HepG2 (cell line): ENCODE results near the gene IGFBP7. TPM values are rescaled to one million over a fixed set of nuclear protein-coding genes. Genes with fewer than 3 reads are reported as not detected.

Experiments
- ATAC-seq: fragments of 200-7000 bp; cut with Tn5 transposase; 3 replicates; pipeline ENCODE4 v1.9.1; 2020; ENCODE audit warnings: mild to moderate bottlenecking, moderate library complexity
- BruUV-seq: library from RNA; stranded (reverse); fragments of 400-500 nt; replicated peaks from 2 replicates; lab custom pipeline; 2021; lab: Mats Ljungman, UMichigan
- CTCF ChIA-PET: fragments of 300-600 bp; formaldehyde crosslinking; extraction: SDS; loops from one replicate; lab custom pipeline; 2021; ENCODE audit warnings: low total read pairs, inconsistent platforms, low intra/inter-chr PET ratio; lab: Yijun Ruan, JAX
- POLR2A ChIA-PET: fragments of 350-600 bp; sonication (Branson Sonifier 250); formaldehyde crosslinking; loops from one replicate; lab custom pipeline; 2020; ENCODE audit warnings: antibody characterized with exemption, inconsistent platforms; lab: Yijun Ruan, JAX
- DNase-seq: peaks from one replicate; pipeline ENCODE4 v3.0.0-alpha.2; 2015; ENCODE audit warnings: low spot score
- FAIRE-seq: peaks from 3 replicates; lab custom pipeline; 2011; peaks lifted over from hg19 to GRCh38; lab: Jason Lieb, UNC
- H2AFZ ChIP-seq: one replicate; pipeline ENCODE4 v1.6.1; 2011; ENCODE audit warnings: low read length, inconsistent platforms
- H3K27ac ChIP-seq: fragments of 300-600 bp; 3 replicates; pipeline ENCODE4 v1.8.0; 2011; ENCODE audit warnings: mixed run types, mild to moderate bottlenecking, mixed read lengths, low read length, inconsistent platforms; ENCODE audit not compliant: insufficient read depth; ENCODE audit errors: extremely low read length
- H3K27me3 ChIP-seq, 2 experiments: fragments of 200-600 bp in 1 of 2; 2 replicates in 1 of 2; 3 replicates in 1 of 2; pipeline versions ENCODE4 v1.6.0 to v1.8.0; 2011; ENCODE audit warnings: low read length in 2 of 2, mild to moderate bottlenecking in 2 of 2, moderate library complexity in 2 of 2, inconsistent platforms in 1 of 2; ENCODE audit not compliant: insufficient read depth in 2 of 2, control insufficient read depth in 1 of 2
- H3K36me3 ChIP-seq, 2 experiments: fragments of 200-600 bp in 1 of 2; replicated peaks in 1 of 2; 2 replicates in 1 of 2; 3 replicates in 1 of 2; pipeline versions ENCODE4 v1.5.1 to v1.8.0; 2011; ENCODE audit warnings: low read length in 2 of 2, inconsistent platforms in 1 of 2; ENCODE audit not compliant: insufficient read depth in 2 of 2, control insufficient read depth in 1 of 2
- H3K4me1 ChIP-seq: 2 replicates; pipeline ENCODE4 v1.5.1; 2012; ENCODE audit warnings: low read length, inconsistent platforms; ENCODE audit not compliant: insufficient read depth
- H3K4me2 ChIP-seq: 2 replicates; pipeline ENCODE4 v1.6.0; 2011; ENCODE audit warnings: low read depth, low read length, inconsistent platforms
- H3K4me3 ChIP-seq, 3 experiments: fragments of 200-600 bp in 1 of 3; sonication (generic), shearing (Covaris generic) in 1 of 3; replicated peaks in 1 of 3; 2 replicates each; pipeline ENCODE4 v1.5.1; 2011 to 2016; ENCODE audit warnings: low read length in 3 of 3, inconsistent platforms in 2 of 3, low read depth in 2 of 3, mild to moderate bottlenecking in 2 of 3, control low read depth in 1 of 3, mixed read lengths in 1 of 3; ENCODE audit not compliant: insufficient read depth in 1 of 3
- H3K79me2 ChIP-seq: one replicate; pipeline ENCODE4 v1.6.1; 2011; ENCODE audit warnings: low read length, inconsistent platforms; ENCODE audit not compliant: insufficient read depth
- H3K9ac ChIP-seq: 2 replicates; pipeline ENCODE4 v1.6.0; 2011; ENCODE audit warnings: mild to moderate bottlenecking, low read depth, low read length, inconsistent platforms; ENCODE audit not compliant: insufficient read depth
- H3K9me3 ChIP-seq: 2 replicates; pipeline ENCODE4 v1.5.1; 2012; ENCODE audit warnings: mild to moderate bottlenecking, low read length
- H4K20me1 ChIP-seq: 2 replicates; pipeline ENCODE4 v1.6.0; 2011; ENCODE audit warnings: inconsistent platforms, mild to moderate bottlenecking, low read length, moderate library complexity; ENCODE audit not compliant: insufficient read depth
- CEBPB ChIP-seq: IDR thresholded peaks from 2 replicates; pipeline ENCODE4 v1.6.1; 2011; ENCODE audit warnings: low read depth, low read length, improper control_type of control experiment, borderline replicate concordance
- DNMT3B ChIP-seq: conservative IDR thresholded peaks from 2 replicates; pipeline ENCODE4 v1.6.1; 2016; ENCODE audit warnings: missing biosample characterization, control low read depth
- GATA4 ChIP-seq: sonication (generic); IDR thresholded peaks from 2 replicates; pipeline ENCODE4 v1.6.1; 2016; ENCODE audit warnings: antibody characterized with exemption, low read depth, borderline replicate concordance
- KDM2A ChIP-seq: sonication (generic); formaldehyde crosslinking; IDR thresholded peaks from 2 replicates; pipeline ENCODE4 v1.4.0; 2020; ENCODE audit warnings: low read depth, missing genetic modification reagents, borderline replicate concordance
- MXD4 ChIP-seq: IDR thresholded peaks from 2 replicates; pipeline ENCODE4 v1.6.1; 2016; ENCODE audit warnings: mild to moderate bottlenecking, missing biosample characterization, missing genetic modification reagents
- ZFP37 ChIP-seq: sonication (generic); formaldehyde crosslinking; IDR thresholded peaks from 2 replicates; pipeline ENCODE4 v1.4.0; 2020; ENCODE audit warnings: missing genetic modification reagents, borderline replicate concordance
- ZFP41 ChIP-seq: sonication (generic); formaldehyde crosslinking; IDR thresholded peaks from 2 replicates; pipeline ENCODE4 v1.4.0; 2020; ENCODE audit warnings: mild to moderate bottlenecking, missing genetic modification reagents, borderline replicate concordance
- ZFYVE20 ChIP-seq: sonication (generic); formaldehyde crosslinking; IDR thresholded peaks from 2 replicates; pipeline ENCODE4 v1.8.0; 2023; ENCODE audit warnings: low read depth, mild to moderate bottlenecking, moderate library complexity, missing genetic modification reagents, borderline replicate concordance
- ZKSCAN5 ChIP-seq: sonication (generic); formaldehyde crosslinking; IDR thresholded peaks from 2 replicates; pipeline ENCODE4 v1.5.1; 2020; ENCODE audit warnings: mild to moderate bottlenecking, missing genetic modification reagents
- ZMYM2 ChIP-seq: sonication (generic); formaldehyde crosslinking; IDR thresholded peaks from 2 replicates; pipeline ENCODE4 v1.8.0; 2022; ENCODE audit warnings: mild to moderate bottlenecking, missing genetic modification reagents
- ZNF329 ChIP-seq: sonication (generic); formaldehyde crosslinking; IDR thresholded peaks from 2 replicates; pipeline ENCODE4 v1.9.0; 2021; ENCODE audit warnings: low read depth, mild to moderate bottlenecking, missing genetic modification reagents
- WGBS: methylation state at CpG from one replicate; pipeline ENCODE4 v1.1.6; 2017; ENCODE audit warnings: low lambda C conversion rate; 5-methylcytosine and 5-hydroxymethylcytosine counted together
- in situ Hi-C: cut with HindIII; loops from 2 replicates; pipeline ENCODE4 v1.10.0; 2017; ENCODE audit warnings: low pct_unique_long_range_greater_than_20kb; ENCODE audit not compliant: extremely low pct_ligation_motif_present
- intact Hi-C: fragments of 100-400 bp; cut with micrococcal nuclease; formaldehyde crosslinking; loops from one replicate; pipeline ENCODE4 v1.10.0; 2022; ENCODE audit not compliant: unreplicated experiment
- polyA plus RNA-seq, 8 experiments: library from polyadenylated mRNA; depleted of rRNA in 3 of 8; stranded (reverse) in 7 of 8; unstranded in 1 of 8; fragments of >200 nt; fragmentation: Illumina TruSeq in 4 of 8; extraction: Trizol in 4 of 8; gene quantifications; 2 replicates each; pipeline versions ENCODE4 v1.2.1 to v1.2.3, GENCODE V29; 2011 to 2016; ENCODE audit warnings: low read depth in 4 of 8, missing spikeins in 1 of 8, mixed read lengths in 1 of 8; ENCODE audit not compliant: insufficient read depth in 1 of 8
- total RNA-seq, 5 experiments: library from RNA; depleted of rRNA; stranded (reverse); fragments of >200 nt; fragmentation: Illumina TruSeq; extraction: Trizol; gene quantifications; 2 replicates each; pipeline ENCODE4 v1.2.3, GENCODE V29; 2016; ENCODE audit warnings: low read depth in 1 of 5
- TF ChIP-seq, protein P1 (sequence below): sonication (generic); formaldehyde crosslinking; IDR thresholded peaks from 2 replicates; pipeline ENCODE4 v1.5.0; 2020; ENCODE audit warnings: missing genetic modification reagents

IGFBP7 gene
- total and polyA plus RNA-seq, 2 of the 13 experiments (the other 11 are each of a cell fraction or from before 2014, with no cell fraction given): 1.1 to 1.3 TPM

DNA sequence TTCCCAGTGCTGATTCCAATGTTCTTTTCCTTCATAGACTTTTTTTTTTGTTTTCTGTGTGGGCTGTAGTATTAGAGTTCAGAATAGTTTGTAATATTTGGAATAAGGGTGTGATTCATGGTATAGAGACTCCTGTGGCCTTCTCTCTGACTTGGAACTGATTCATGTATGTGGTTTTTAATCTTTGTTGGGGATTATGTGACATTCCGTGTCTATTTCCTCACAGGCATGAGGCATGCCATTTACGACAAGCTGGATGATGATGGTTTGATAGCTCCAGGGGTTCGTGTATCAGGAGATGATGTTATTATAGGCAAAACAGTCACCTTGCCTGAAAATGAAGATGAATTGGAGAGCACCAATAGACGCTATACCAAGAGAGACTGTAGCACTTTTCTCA, 87.1 kb downstream of the IGFBP7 start (continued):
- no peak for TF ChIP-seq KDM2A
- no peak for TF ChIP-seq ZFP37 (CRISPR knock-in tag)
- TF ChIP-seq ZFYVE20: no peak
- no peak for TF ChIP-seq DNMT3B (CRISPR knock-in tag)

DNA sequence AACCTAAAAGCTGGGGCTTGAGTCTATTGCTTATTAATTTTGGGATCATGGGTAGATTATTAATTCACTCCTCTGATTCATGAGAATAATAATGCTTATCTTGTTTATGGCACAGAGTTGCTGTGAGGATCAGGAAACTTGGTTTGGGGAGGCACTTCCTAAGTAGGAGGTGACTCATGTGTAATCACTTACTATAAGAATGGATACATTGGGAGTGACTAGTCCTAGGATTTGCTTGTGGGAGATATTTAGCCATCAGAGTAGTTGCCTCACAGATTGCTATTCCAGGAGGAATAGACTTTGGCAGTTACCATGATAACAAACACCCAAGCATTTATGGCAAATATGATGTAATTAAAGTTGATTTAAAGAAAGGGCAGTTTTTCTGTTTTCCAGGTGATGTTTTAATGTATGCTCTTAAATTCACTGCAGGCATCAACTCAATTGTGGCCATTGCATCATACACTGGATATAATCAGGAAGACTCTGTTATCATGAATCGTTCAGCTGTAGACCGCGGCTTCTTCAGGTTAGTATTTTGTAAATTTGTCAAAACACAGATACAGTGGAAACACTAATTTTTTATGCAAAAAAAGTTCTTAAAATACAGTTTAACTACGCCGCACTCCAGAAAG, 89.6 kb downstream of the IGFBP7 start:
- peaks cover 19 to 81% of the 10 kb centered on the region in 2 experiments for H3K36me3 ChIP-seq
- no peaks in the 10 kb centered on the region for H3K4me1 ChIP-seq
- 98% methylated on average over 5 of the region's 5 CpGs for WGBS
- no TSS peak for BruUV-seq
- DNase-seq: no peak
- no peak overlapping the region for H3K4me3 ChIP-seq
- no peaks in the 10 kb centered on the region for H4K20me1 ChIP-seq
- H3K79me2 ChIP-seq: no peaks in the 10 kb centered on the region
- intact Hi-C loops: no loop called here
- H3K4me2 ChIP-seq: no peak overlapping the region
- in situ Hi-C loops: no loop called here
- no peak overlapping the region for H3K9ac ChIP-seq
- no peak overlapping the region for H3K27ac ChIP-seq
- H2AFZ ChIP-seq: no peak overlapping the region
- FAIRE-seq: no peak
- ATAC-seq: no peak
- no peaks in the 10 kb centered on the region for H3K9me3 ChIP-seq
- no peaks in the 10 kb centered on the region for H3K27me3 ChIP-seq
- ChIA-PET CTCF (no interaction called here), POLR2A (no interaction called here)
- TF ChIP-seq KDM2A (no peak), ZMYM2 (CRISPR knock-in tag) (no peak), ZKSCAN5 (CRISPR knock-in tag) (no peak), ZNF329 (CRISPR knock-in tag) (no peak), GATA4 (no peak), ZFP41 (CRISPR knock-in tag) (no peak), MXD4 (no peak), CEBPB (peak; percentile 34; the same call in 1 of the 2 replicates)
- TF ChIP-seq, protein P1, sequence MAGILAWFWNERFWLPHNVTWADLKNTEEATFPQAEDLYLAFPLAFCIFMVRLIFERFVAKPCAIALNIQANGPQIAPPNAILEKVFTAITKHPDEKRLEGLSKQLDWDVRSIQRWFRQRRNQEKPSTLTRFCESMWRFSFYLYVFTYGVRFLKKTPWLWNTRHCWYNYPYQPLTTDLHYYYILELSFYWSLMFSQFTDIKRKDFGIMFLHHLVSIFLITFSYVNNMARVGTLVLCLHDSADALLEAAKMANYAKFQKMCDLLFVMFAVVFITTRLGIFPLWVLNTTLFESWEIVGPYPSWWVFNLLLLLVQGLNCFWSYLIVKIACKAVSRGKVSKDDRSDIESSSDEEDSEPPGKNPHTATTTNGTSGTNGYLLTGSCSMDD (CRISPR knock-in tag): no peak
